Upper lobe of left lung (tissue), 6 donors: ENCODE measurements around the gene PPP2R2D. TPM values are rescaled to one million over a fixed set of nuclear protein-coding genes. Genes with fewer than 3 reads are reported as not detected.
A peak's percentile ranks its signal among the peaks of the same experiment; 100 is the strongest.

Experiments used
- ATAC-seq, 2 donors: fragments of 200-7000 bp; cut with Tn5 transposase; one replicate each; pipeline ENCODE4 v1.9.1; 2022; ENCODE audit warnings: mild to moderate bottlenecking in 2 of 2, moderate library complexity in 2 of 2; ENCODE audit not compliant: low FRiP score in 2 of 2
- DNase-seq, 2 donors: peaks; one replicate each; pipeline ENCODE4 v3.0.0-alpha.2; 2019 to 2020
- H3K27ac ChIP-seq, 4 donors: fragments of 200-600 bp; sonication (generic); one replicate each; pipeline ENCODE4 v1.5.1; 2016 to 2019
- H3K27me3 ChIP-seq, 4 donors: fragments of 200-600 bp; sonication (generic); one replicate each; pipeline ENCODE4 v1.5.1; 2017 to 2019
- H3K36me3 ChIP-seq, 4 donors: fragments of 200-600 bp; sonication (generic); one replicate each; pipeline ENCODE4 v1.5.1; 2016 to 2019
- H3K4me1 ChIP-seq, 4 donors: fragments of 200-600 bp; sonication (generic); one replicate each; pipeline ENCODE4 v1.5.1; 2018 to 2019
- H3K4me3 ChIP-seq, 4 donors: fragments of 200-600 bp; sonication (generic); one replicate each; pipeline ENCODE4 v1.5.1; 2017 to 2019; ENCODE audit warnings: mild to moderate bottlenecking in 2 of 4, moderate library complexity in 1 of 4
- H3K9me3 ChIP-seq, 4 donors: fragments of 200-600 bp; sonication (generic); one replicate each; pipeline ENCODE4 v1.5.1; 2018 to 2019
- CTCF ChIP-seq, 6 experiments: fragments of 450-650 bp in 4 of 6; fragments of 200-600 bp in 2 of 6; sonication (generic) in 2 of 6; IDR thresholded peaks; one replicate each; pipeline ENCODE4 v1.5.1; 2016 to 2019; ENCODE audit warnings: antibody characterized with exemption in 6 of 6
- EP300 ChIP-seq, 4 donors: sonication (generic); formaldehyde crosslinking; IDR thresholded peaks; one replicate each; pipeline ENCODE4 v1.5.1; 2017; ENCODE audit warnings: antibody characterized with exemption in 4 of 4, control low read depth in 2 of 4
- POLR2A ChIP-seq, 4 donors: fragments of 450-650 bp; IDR thresholded peaks; one replicate each; pipeline ENCODE4 v1.5.1; 2016 to 2017; ENCODE audit warnings: antibody characterized with exemption in 4 of 4, mild to moderate bottlenecking in 2 of 4
- POLR2AphosphoS5 ChIP-seq, 2 donors: sonication (generic); formaldehyde crosslinking; IDR thresholded peaks; one replicate each; pipeline ENCODE4 v1.5.1; 2017; ENCODE audit warnings: antibody characterized with exemption in 2 of 2
- WGBS, 2 donors: methylation state at CpG; one replicate each; pipeline ENCODE4 v1.1.5; 2017 to 2018; 5-methylcytosine and 5-hydroxymethylcytosine counted together
- total RNA-seq, 6 donors: library from RNA; depleted of rRNA in 4 of 6; stranded (reverse); fragments of >200 nt in 4 of 6; gene quantifications; one replicate each; pipeline versions ENCODE4 v1.1.0 to v1.2.1, GENCODE V29; 2016 to 2021
- donor health status: DM: no; HTN: no; CAD: no; lungs with moderate emphysema.
- donor health status: DM: no; HTN: yes; CAD: no; lungs with severe emphysema.

PPP2R2D gene
- total RNA-seq, 6 donors from 2014 or later, result 20.5 to 60.8 (median 28.7) TPM

- Histone ChIP-seq H3K27me3 (no peaks in the 10 kb centered on the region), H3K4me3 (no peak overlapping the region), H3K4me1 (peaks cover 9 to 36% (median 25%) of the 10 kb centered on the region in 4 donors), H3K36me3 (no peaks in the 10 kb centered on the region), H3K27ac (no peak overlapping the region), H3K9me3 (no peaks in the 10 kb centered on the region)
- ATAC-seq, result no peak
- no peak for DNase-seq
- 77 to 79% methylated on average over 6 of the region's 6 CpGs for WGBS, 2 donors
- TF ChIP-seq POLR2A (IDR thresholded peaks at IDR 0.05) (no peak), POLR2AphosphoS5 (IDR thresholded peaks at IDR 0.05) (no peak), EP300 (IDR thresholded peaks at IDR 0.05) (no peak), CTCF (IDR thresholded peaks at IDR 0.05) (no peak)
Observed at GRCh38 chr10:131978851-131979250, 78.0 kb downstream of the PPP2R2D start.

- no peak for TF ChIP-seq POLR2A (IDR thresholded peaks at IDR 0.05)
- TF ChIP-seq EP300 (IDR thresholded peaks at IDR 0.05), result no peak
- TF ChIP-seq POLR2AphosphoS5 (IDR thresholded peaks at IDR 0.05), result no peak
- TF ChIP-seq CTCF (IDR thresholded peaks at IDR 0.05), result no peak
- Histone ChIP-seq H3K4me3 (peak overlapping the region in 3 of 4 donors; percentile 84 to 94 (median 93)), H3K36me3 (no peaks in the 10 kb centered on the region), H3K9me3 (no peaks in the 10 kb centered on the region), H3K4me1 (peaks cover 9 to 36% (median 25%) of the 10 kb centered on the region in 4 donors), H3K27ac (no peak overlapping the region), H3K27me3 (no peaks in the 10 kb centered on the region)
- DNase-seq (no peak), ATAC-seq (no peak)
- WGBS, 2 donors, result 82 to 85% methylated on average over 7 of the region's 7 CpGs
Observed at GRCh38 chr10:131979336-131979735, 78.5 kb downstream of the PPP2R2D start.

- peak overlapping the region in 1 of 4 donors; percentile 58 for H3K27ac ChIP-seq
- ATAC-seq, result no peak
Observed at GRCh38 chr10:131979821-131980270, 79.0 kb downstream of the PPP2R2D start.

GRCh38 chr10:131980321-131980720 is 79.5 kb downstream of the PPP2R2D start:
- H3K27me3 ChIP-seq, result no peaks in the 10 kb centered on the region
- ATAC-seq (no peak), DNase-seq (no peak)
- TF ChIP-seq EP300 (IDR thresholded peaks at IDR 0.05) (no peak), POLR2AphosphoS5 (IDR thresholded peaks at IDR 0.05) (no peak), POLR2A (IDR thresholded peaks at IDR 0.05) (no peak), CTCF (IDR thresholded peaks at IDR 0.05) (no peak)
- peak overlapping the region in 1 of 4 donors; percentile 58 for H3K27ac ChIP-seq
- WGBS, 2 donors, result 89 to 90% methylated on average over 8 of the region's 8 CpGs
- peaks cover 9 to 36% (median 25%) of the 10 kb centered on the region in 4 donors for H3K4me1 ChIP-seq
- no peaks in the 10 kb centered on the region for H3K9me3 ChIP-seq
- H3K36me3 ChIP-seq, result no peaks in the 10 kb centered on the region
- H3K4me3 ChIP-seq, result peak overlapping the region; percentile 10 to 94 (median 88)

More at GRCh38 chr10:131979821-131980270, 79.0 kb downstream of the PPP2R2D start:
- WGBS, 2 donors, result 29 to 43% methylated on average over 30 of the region's 30 CpGs
- Histone ChIP-seq H3K36me3 (no peaks in the 10 kb centered on the region), H3K27me3 (no peaks in the 10 kb centered on the region), H3K9me3 (no peaks in the 10 kb centered on the region), H3K4me1 (peaks cover 9 to 36% (median 25%) of the 10 kb centered on the region in 4 donors), H3K4me3 (peak overlapping the region; percentile 10 to 94 (median 88))
- peak in 1 of 2 donors; percentile 87 for DNase-seq
- TF ChIP-seq CTCF (IDR thresholded peaks at IDR 0.05), result no peak
